Measurements from ENCODE around the gene XRCC5. TPM values are rescaled to one million over a fixed set of nuclear protein-coding genes. Genes with fewer than 3 reads are reported as not detected.
"Not testable (repeated sequence)": the region's sequence is repeated elsewhere in the genome, so short reads cannot be mapped to it uniquely, and the experiment has no call there.

XRCC5 gene
- 100 to 1,000 TPM in 11 of 12 donors, not detected in 1; 138 to 218 (median 182) TPM for polyA plus RNA-seq (ENCODE audit: insufficient read length in 12 of 12)
- long read RNA-seq, donor 1, transcript XRCC5-209 (2 exons, 616 nt): major isoform, 18 of 190 reads
- long read RNA-seq, donor 1, transcript XRCC5-201 (21 exons, 3,428 nt): minor isoform, 14 of 190 reads
- long read RNA-seq, donor 1, partial matches to known transcripts: 152 of 190 reads
- long read RNA-seq, donor 1, other reads (novel, unspliced or antisense): 0 of 190 reads
- long read RNA-seq, donor 2, transcript XRCC5-201 (21 exons, 3,428 nt): major isoform, 51 of 207 reads
- long read RNA-seq, donor 2, transcript XRCC5-209 (2 exons, 616 nt): minor isoform, 8 of 207 reads
- long read RNA-seq, donor 2, partial matches to known transcripts: 143 of 207 reads
- long read RNA-seq, donor 2, other reads (novel, unspliced or antisense): 0 of 207 reads
- long read RNA-seq, donor 3, transcript XRCC5-201 (21 exons, 3,428 nt): major isoform, 8 of 22 reads
- long read RNA-seq, donor 3, partial matches to known transcripts: 10 of 22 reads
- long read RNA-seq, donor 3, other reads (novel, unspliced or antisense): 0 of 22 reads
- long read RNA-seq, donor 4, transcript XRCC5-201 (21 exons, 3,428 nt): major isoform, 10 of 26 reads
- long read RNA-seq, donor 4, partial matches to known transcripts: 10 of 26 reads
- long read RNA-seq, donor 4, other reads (novel, unspliced or antisense): 0 of 26 reads
- long read RNA-seq, donor 5, transcript XRCC5-209 (2 exons, 616 nt): minor isoform, 15 of 119 reads
- long read RNA-seq, donor 5, transcript XRCC5-201 (21 exons, 3,428 nt): major isoform, 45 of 119 reads
- long read RNA-seq, donor 5, transcript XRCC5-208 (3 exons, 610 nt): minor isoform, 5 of 119 reads
- long read RNA-seq, donor 5, partial matches to known transcripts: 54 of 119 reads
- long read RNA-seq, donor 5, other reads (novel, unspliced or antisense): 0 of 119 reads
- long read RNA-seq, donor 6, transcript XRCC5-201 (21 exons, 3,428 nt): major isoform, 12 of 51 reads
- long read RNA-seq, donor 6, transcript XRCC5-209 (2 exons, 616 nt): minor isoform, 5 of 51 reads
- long read RNA-seq, donor 6, partial matches to known transcripts: 31 of 51 reads
- long read RNA-seq, donor 6, other reads (novel, unspliced or antisense): 0 of 51 reads
- long read RNA-seq, donor 7, transcript XRCC5-201 (21 exons, 3,428 nt): major isoform, 9 of 66 reads
- long read RNA-seq, donor 7, partial matches to known transcripts: 50 of 66 reads
- long read RNA-seq, donor 7, other reads (novel, unspliced or antisense): 0 of 66 reads
- long read RNA-seq, donor 8, transcript XRCC5-209 (2 exons, 616 nt): minor isoform, 12 of 268 reads
- long read RNA-seq, donor 8, transcript XRCC5-201 (21 exons, 3,428 nt): major isoform, 36 of 268 reads
- long read RNA-seq, donor 8, partial matches to known transcripts: 217 of 268 reads
- long read RNA-seq, donor 8, other reads (novel, unspliced or antisense): 0 of 268 reads
- long read RNA-seq, donor 9, transcript XRCC5-201 (21 exons, 3,428 nt): major isoform, 15 of 51 reads
- long read RNA-seq, donor 9, transcript XRCC5-209 (2 exons, 616 nt): minor isoform, 9 of 51 reads
- long read RNA-seq, donor 9, partial matches to known transcripts: 26 of 51 reads
- long read RNA-seq, donor 9, other reads (novel, unspliced or antisense): 0 of 51 reads
- long read RNA-seq, donor 10, transcript XRCC5-201 (21 exons, 3,428 nt): major isoform, 29 of 84 reads
- long read RNA-seq, donor 10, transcript XRCC5-209 (2 exons, 616 nt): minor isoform, 6 of 84 reads
- long read RNA-seq, donor 10, partial matches to known transcripts: 47 of 84 reads
- long read RNA-seq, donor 10, other reads (novel, unspliced or antisense): 0 of 84 reads
- long read RNA-seq, donor 11, transcript XRCC5-208 (3 exons, 610 nt): minor isoform, 9 of 284 reads
- long read RNA-seq, donor 11, transcript XRCC5-201 (21 exons, 3,428 nt): major isoform, 34 of 284 reads
- long read RNA-seq, donor 11, transcript XRCC5-209 (2 exons, 616 nt): minor isoform, 14 of 284 reads
- long read RNA-seq, donor 11, partial matches to known transcripts: 226 of 284 reads
- long read RNA-seq, donor 11, other reads (novel, unspliced or antisense): 0 of 284 reads

DNA sequence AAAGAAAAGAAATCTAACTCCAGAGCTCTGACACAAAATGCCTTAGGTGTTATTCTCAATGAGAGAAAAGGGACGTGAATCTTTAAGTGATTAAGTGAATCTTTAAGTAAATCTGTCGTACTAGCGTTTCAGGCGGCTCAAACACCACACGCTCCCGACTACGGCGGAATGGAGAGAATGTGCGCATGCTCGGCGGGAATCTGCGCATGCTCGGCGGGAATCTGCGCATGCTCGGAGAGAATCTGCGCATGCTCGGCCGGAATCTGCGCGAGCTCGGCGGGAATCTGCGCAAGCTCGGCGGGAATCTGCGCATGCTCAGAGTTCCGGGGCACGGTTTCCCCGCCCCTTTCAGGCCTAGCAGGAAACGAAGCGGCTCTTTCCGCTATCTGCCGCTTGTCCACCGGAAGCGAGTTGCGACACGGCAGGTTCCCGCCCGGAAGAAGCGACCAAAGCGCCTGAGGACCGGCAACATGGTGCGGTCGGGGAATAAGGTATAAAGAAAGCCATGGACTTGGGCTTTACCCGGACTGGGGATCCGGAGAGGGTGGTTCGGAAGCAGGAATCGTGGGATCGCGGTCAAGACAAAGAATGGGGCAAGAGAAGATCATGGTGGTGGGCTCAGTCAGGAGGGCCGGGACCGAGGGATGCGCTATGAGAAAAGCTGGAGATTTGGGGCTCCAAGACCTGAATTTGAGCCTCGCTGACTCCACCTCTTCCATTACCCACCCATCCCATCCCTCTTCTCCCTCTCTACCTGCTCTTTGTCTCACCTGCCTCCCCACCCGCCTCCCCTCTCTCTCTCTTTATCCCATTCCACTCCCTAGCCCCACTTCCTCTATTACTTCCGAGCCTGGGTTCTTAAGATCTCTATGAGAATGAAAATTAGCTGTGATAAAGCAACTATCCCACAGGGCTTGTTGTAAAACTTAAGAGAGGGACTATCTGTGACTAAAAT is at the start of gene XRCC5:
TSS of gene XRCC5 (plus strand) at position 382 of the 955 bp plus-strand sequence. CDS start at position 471, 89 bp downstream.
- DNase-seq: peak; percentile 99

DNA sequence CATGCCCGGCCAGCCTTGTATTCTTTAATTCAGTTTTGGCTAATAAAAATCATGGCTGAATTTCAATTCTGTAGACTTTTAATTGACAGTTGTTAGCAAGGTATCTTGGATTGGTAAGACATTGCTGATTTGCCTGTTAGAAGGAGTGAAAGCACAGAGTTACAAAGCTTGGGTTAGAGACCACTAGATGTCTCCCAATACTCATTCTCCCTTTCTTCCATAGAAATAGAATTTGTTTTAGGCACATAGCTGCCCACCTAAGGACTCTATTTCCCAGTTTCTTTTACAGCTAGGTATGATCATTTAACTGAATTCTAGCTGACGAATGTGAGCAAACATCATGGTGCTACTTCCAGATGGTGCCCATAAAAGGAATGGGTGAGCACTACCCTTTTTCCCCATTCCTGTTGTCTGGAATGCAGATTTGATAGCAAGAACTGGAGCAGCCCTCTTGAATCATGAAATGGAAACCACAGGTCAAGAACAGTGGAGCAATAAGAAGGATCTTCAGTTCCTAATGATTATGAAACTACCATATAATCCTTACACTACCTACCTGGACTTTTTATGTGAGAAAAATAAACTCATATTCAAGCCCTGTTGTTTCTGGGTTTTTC is 45.0 kb upstream of the XRCC5 start:
- DNase-seq: no peak

DNA sequence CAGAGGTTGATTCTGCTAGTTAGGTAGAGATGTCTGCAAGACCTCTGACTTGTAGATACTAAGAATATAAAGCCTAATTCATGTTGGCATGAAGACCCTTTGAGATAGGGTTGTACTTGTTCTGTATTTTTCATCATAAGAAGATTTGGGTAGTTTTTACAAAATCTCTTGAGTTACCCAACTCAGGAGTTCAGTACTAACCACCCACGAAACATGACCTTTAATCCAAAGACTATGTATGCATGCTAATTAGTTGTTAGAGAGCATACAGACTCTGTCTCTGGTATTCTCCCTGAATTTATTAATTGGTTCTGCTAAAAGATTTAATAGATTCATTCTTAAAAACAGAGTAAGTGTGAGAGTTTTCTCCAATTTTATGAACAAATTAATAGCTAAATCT is 44.5 kb upstream of the XRCC5 start:
- no peak for DNase-seq

DNA sequence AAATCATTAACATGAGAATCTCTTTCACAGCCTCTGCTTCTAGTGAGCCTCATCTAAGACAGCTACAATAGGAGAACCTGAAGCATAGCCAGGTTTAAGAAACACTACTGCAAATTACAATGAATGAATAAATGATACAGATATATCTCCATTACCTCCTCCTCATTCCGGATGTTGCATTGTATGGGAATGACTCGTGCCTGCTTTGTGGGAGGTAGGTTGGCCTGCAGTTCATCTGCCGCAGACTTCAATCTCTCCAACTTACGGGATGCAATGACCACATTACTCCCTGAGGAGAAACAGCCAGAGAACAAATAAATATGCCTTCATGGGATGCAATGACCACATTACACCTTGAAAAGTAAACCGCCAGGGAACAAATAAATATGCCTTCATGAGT is 42.9 kb upstream of the XRCC5 start:
- DNase-seq: no peak

DNA sequence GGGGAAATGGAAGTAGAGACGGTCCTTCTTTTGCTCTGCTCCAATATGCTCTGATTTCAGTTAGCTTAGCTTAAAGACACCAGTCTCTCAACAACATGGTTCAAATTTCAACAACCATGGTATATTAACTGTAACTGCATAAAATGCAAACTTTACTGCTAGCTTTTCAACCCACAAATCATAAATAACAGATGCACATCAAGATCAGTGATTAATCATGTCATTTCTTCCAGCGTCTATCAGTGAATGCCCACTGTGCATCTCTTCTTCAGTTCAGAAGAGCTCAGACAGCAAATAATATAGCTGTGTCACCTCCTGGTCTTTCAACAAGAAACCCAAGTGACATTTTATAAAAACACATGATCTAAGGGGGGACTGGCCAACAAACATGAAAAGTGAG is 40.1 kb upstream of the XRCC5 start:
- no peak for DNase-seq

DNA sequence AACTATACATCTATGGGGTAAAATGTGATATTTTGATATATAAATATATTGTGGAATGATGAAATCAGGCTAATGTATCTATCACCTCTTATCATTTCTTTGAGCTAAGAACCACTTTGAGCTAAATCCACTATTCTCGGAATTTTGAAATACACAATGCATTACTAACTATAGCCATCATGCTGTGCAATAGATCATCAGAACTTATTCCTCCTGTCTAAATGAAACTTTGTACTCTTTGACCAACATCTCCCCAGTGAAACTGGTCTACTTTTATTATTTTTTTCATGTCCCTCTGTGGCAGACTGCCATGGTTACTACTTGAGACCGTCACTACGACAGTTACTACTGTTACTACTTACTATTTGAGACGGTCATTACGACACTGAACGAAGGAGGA is 39.0 kb upstream of the XRCC5 start:
- no peak for DNase-seq

DNA sequence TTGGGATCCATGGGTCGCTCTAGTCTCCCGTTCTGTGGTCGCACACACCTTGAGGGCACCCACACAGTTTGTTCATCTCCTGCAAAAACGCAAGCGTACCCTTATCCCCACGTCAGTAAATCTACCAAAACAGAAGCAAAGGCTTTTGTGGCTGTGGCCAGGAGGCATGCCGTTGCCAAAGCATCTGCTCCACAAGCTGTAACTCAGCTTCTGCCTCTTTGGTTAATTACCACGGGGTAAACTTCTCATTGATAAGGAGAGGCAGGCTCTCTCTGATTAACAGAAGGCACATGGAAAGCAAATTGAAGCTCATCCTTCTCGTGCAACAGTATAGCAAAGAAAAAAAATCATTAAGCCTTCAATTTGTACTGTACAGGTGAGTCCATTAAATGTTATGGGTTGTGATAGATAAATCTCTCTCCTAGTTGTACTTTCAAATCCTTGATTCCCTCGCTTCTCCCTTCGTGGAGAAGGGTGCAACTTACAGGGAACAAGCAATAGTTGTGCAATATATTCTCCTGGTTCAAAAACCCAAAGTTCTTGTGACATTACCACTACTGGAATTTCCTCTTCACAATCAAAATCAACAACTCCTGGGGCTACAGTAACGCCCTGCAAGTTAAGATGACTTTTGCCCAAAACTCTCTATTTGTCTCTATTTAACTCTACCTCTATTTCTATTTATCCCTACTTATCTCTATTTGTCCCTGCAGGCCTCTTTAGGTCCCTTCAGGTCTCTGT is 37.9 kb upstream of the XRCC5 start:
- no peak for DNase-seq

- DNase-seq: no peak
These were observed 36.7 kb upstream of the XRCC5 start for GRCh38 chr2:216072473-216072872.

GRCh38 chr2:216073773-216074172 is 35.4 kb upstream of the XRCC5 start:
- no peak for DNase-seq

- no peak for DNase-seq
These were observed 34.8 kb upstream of the XRCC5 start for GRCh38 chr2:216074380-216074779.

- DNase-seq: no peak
These were observed 34.4 kb upstream of the XRCC5 start for GRCh38 chr2:216074794-216075193.

- DNase-seq: no peak
These were observed 33.4 kb upstream of the XRCC5 start for GRCh38 chr2:216075510-216076485.

- DNase-seq: no peak
These were observed 30.4 kb upstream of the XRCC5 start for GRCh38 chr2:216078776-216079175.

DNA sequence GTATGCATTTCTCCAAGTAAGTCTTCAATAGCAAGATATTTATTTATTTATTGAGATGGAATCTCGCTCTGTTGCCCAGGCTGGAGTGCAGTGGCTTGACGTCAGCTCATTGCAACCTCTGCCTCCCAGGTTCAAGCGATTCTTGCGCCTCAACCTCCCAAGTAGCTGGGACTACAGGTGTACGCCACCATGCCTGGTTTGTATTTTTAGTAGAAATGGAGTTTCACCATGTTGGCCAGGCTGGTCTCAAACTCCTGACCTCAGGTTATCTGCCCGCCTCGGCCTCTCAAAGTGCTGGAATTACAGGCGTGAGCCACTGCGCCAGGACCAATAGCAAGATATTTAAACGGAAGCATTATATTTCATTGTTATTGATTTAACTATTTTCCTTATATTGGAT is 29.1 kb upstream of the XRCC5 start:
- DNase-seq: not testable (repeated sequence)

DNA sequence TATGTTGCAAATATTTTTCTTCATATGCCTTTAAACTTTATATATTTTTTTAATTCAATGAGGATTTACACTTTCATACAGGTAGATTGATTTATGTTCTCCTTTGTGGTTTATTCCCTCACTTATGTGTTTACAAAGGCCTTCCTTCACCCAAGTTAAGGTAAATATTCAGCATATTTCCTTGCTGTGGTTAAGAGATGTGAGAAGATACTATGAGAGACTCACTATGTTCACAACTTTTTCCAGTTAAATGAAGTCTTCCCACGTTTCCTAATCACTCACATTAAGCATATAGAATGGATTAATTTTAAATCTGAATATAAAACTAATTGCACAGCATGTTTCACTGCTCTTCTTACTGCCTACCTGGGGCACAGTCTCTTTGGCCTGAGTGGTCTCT is 28.1 kb upstream of the XRCC5 start:
- no peak for DNase-seq

DNA sequence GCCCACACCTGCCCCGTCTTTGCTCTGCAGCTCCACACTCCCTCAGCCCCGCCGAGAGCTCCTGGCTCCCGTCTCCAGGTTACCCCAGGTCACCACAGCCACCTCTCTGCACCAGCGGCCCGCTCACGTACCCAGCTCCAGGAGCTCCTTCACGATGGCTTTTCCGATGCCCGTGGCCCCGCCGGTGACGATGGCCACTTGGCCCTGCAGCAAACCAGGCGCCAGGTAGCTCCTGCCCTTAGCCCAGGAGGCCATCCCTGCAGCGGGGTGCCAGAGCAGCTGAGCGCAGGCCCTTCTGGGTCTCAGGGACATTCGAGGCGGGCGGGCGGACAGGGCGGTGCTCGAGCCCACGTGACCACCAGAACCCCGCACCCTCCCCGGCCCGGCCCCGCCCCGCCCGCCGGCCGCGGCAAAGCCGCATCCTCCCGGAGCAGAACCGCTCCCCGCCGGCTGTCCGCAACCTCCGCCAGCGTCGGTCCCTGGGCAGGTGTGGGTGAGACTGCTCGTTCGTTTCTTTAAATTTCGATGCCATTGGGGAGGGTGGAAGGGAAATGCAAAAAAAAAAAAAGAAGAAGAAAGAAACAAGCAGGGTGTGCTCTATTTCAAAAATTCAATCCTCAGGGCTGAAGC is 27.5 kb upstream of the XRCC5 start, which contains the start of the genes PECR and TMEM169:
TSS of gene PECR (minus strand) at position 323 of the 630 bp plus-strand sequence. CDS start at position 255, 68 bp downstream.
TSS of gene TMEM169 (plus strand) at position 433 of the 630 bp plus-strand sequence. CDS start 14,045 bp downstream, outside the sequence.
- peak; percentile 48 for DNase-seq

All from muscle of arm (tissue), 14 donors.